ENCODE measurements around the gene GPC5.
A peak's percentile ranks its signal among the peaks of the same experiment; 100 is the strongest.
"Not testable (repeated sequence)": the region's sequence is repeated elsewhere in the genome, so short reads cannot be mapped to it uniquely, and the experiment has no call there.

Gene GPC5

GRCh38 chr13:91398413-91399188 lies at the start of gene GPC5:
TSS of gene GPC5 (plus strand) at chr13:91398621.
- peak; percentile 87 for DNase-seq

GRCh38 chr13:91348906-91349435 lies 49.5 kb upstream of the GPC5 start:
- peak; percentile 94 for DNase-seq

GRCh38 chr13:91349992-91350911 lies 48.2 kb upstream of the GPC5 start:
- DNase-seq, result no peak

- DNase-seq, result no peak
Measured at GRCh38 chr13:91351123-91351522, 47.3 kb upstream of the GPC5 start.

- DNase-seq, result no peak
Measured at GRCh38 chr13:91351980-91352379, 46.4 kb upstream of the GPC5 start.

GRCh38 chr13:91352891-91353290 lies 45.5 kb upstream of the GPC5 start:
- DNase-seq, result not testable (repeated sequence)

GRCh38 chr13:91353494-91353893 lies 44.9 kb upstream of the GPC5 start:
- DNase-seq, result no peak

GRCh38 chr13:91355099-91355825 lies 43.2 kb upstream of the GPC5 start:
- no peak for DNase-seq

GRCh38 chr13:91355826-91356710 lies 42.4 kb upstream of the GPC5 start:
- no peak for DNase-seq

- no peak for DNase-seq
Measured at GRCh38 chr13:91356919-91357612, 41.4 kb upstream of the GPC5 start.

GRCh38 chr13:91357613-91358386 lies 40.6 kb upstream of the GPC5 start:
- no peak for DNase-seq

- DNase-seq, result no peak
Measured at GRCh38 chr13:91358387-91358782, 40.0 kb upstream of the GPC5 start.

GRCh38 chr13:91359111-91359510 lies 39.3 kb upstream of the GPC5 start:
- DNase-seq, result no peak

- DNase-seq, result no peak
Measured at GRCh38 chr13:91359631-91360030, 38.8 kb upstream of the GPC5 start.

- no peak for DNase-seq
Measured at GRCh38 chr13:91360246-91360751, 38.1 kb upstream of the GPC5 start.

- DNase-seq, result no peak
Measured at GRCh38 chr13:91361755-91362271, 36.6 kb upstream of the GPC5 start.

GRCh38 chr13:91362908-91363307 lies 35.5 kb upstream of the GPC5 start:
- DNase-seq, result no peak

- no peak for DNase-seq
Measured at GRCh38 chr13:91368101-91368500, 30.3 kb upstream of the GPC5 start.

- DNase-seq, result peak; percentile 30
Measured at GRCh38 chr13:91368676-91369440, 29.6 kb upstream of the GPC5 start.

Data from activated CD4-positive, alpha-beta T cell treated with anti-CD3 and anti-CD28 coated beads for 48 hours (primary cell).